Thyroid gland (tissue), 4 donors: ENCODE results near the gene SLC15A4.

ENCODE experiments used
- POLR2A ChIP-seq, 2 donors: fragments of 450-650 bp; IDR thresholded peaks; one replicate each; pipeline ENCODE4 v1.6.1; 2017; ENCODE audit warnings: antibody characterized with exemption in 2 of 2, mild to moderate bottlenecking in 2 of 2, moderate library complexity in 1 of 2
- TF ChIP-seq, protein P1 (sequence below), 6 experiments: fragments of 200-600 bp in 3 of 6; fragments of 450-650 bp in 3 of 6; sonication (generic) in 3 of 6; IDR thresholded peaks; one replicate each; pipeline ENCODE4 v1.5.1; 2016 to 2019; ENCODE audit warnings: antibody characterized with exemption in 6 of 6, mild to moderate bottlenecking in 2 of 6, inconsistent platforms in 1 of 6, moderate library complexity in 1 of 6

GRCh38 chr12:128804762-128805161 is 19.0 kb downstream of the SLC15A4 start:
- TF ChIP-seq POLR2A (IDR thresholded peaks at IDR 0.05), result no peak
- TF ChIP-seq, protein P1, sequence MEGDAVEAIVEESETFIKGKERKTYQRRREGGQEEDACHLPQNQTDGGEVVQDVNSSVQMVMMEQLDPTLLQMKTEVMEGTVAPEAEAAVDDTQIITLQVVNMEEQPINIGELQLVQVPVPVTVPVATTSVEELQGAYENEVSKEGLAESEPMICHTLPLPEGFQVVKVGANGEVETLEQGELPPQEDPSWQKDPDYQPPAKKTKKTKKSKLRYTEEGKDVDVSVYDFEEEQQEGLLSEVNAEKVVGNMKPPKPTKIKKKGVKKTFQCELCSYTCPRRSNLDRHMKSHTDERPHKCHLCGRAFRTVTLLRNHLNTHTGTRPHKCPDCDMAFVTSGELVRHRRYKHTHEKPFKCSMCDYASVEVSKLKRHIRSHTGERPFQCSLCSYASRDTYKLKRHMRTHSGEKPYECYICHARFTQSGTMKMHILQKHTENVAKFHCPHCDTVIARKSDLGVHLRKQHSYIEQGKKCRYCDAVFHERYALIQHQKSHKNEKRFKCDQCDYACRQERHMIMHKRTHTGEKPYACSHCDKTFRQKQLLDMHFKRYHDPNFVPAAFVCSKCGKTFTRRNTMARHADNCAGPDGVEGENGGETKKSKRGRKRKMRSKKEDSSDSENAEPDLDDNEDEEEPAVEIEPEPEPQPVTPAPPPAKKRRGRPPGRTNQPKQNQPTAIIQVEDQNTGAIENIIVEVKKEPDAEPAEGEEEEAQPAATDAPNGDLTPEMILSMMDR (IDR thresholded peaks at IDR 0.05), result no peak
